HepG2 (cell line): ENCODE measurements around the gene POLR2M. TPM values are rescaled to one million over a fixed set of nuclear protein-coding genes. Genes with fewer than 3 reads are reported as not detected.

Source experiments
- ARID4A ChIP-seq: sonication (generic); formaldehyde crosslinking; IDR thresholded peaks from 2 replicates; pipeline ENCODE4 v1.5.0; 2020; ENCODE audit warnings: mild to moderate bottlenecking, missing genetic modification reagents, borderline replicate concordance
- HMG20B ChIP-seq: conservative IDR thresholded peaks from 2 replicates; pipeline ENCODE4 v1.6.1; 2016; ENCODE audit warnings: missing genetic modification reagents, missing compliant biosample characterization
- HNF1A ChIP-seq, 2 experiments: sonication (generic) in 1 of 2; formaldehyde crosslinking in 1 of 2; IDR thresholded peaks; 2 replicates each; pipeline versions ENCODE4 v1.4.0 to v1.6.1; 2016 to 2020; ENCODE audit warnings: borderline replicate concordance in 1 of 2, low read depth in 1 of 2, mild to moderate bottlenecking in 1 of 2, missing genetic modification reagents in 1 of 2
- KDM5A ChIP-seq: fragments of 200-600 bp; sonication (generic); IDR thresholded peaks from 2 replicates; pipeline ENCODE4 v1.7.0; 2018; ENCODE audit warnings: antibody characterized with exemption, mild to moderate bottlenecking, low read length, borderline replicate concordance
- MAFG ChIP-seq: sonication (generic); formaldehyde crosslinking; IDR thresholded peaks from 2 replicates; pipeline ENCODE4 v1.5.1; 2020; ENCODE audit warnings: mild to moderate bottlenecking, missing genetic modification reagents
- MXD4 ChIP-seq: IDR thresholded peaks from 2 replicates; pipeline ENCODE4 v1.6.1; 2016; ENCODE audit warnings: mild to moderate bottlenecking, missing biosample characterization, missing genetic modification reagents
- MZF1 ChIP-seq: sonication (generic); formaldehyde crosslinking; IDR thresholded peaks from 2 replicates; pipeline ENCODE4 v1.8.1; 2023; ENCODE audit warnings: mild to moderate bottlenecking, missing genetic modification reagents, borderline replicate concordance
- NCOA5 ChIP-seq: sonication (generic); formaldehyde crosslinking; IDR thresholded peaks from 2 replicates; pipeline ENCODE4 v1.4.0; 2020; ENCODE audit warnings: missing genetic modification reagents
- PHF8 ChIP-seq: sonication (generic); formaldehyde crosslinking; IDR thresholded peaks from 2 replicates; pipeline ENCODE4 v1.5.0; 2020; ENCODE audit warnings: missing genetic modification reagents
- POLR2A ChIP-seq, 2 experiments: IDR thresholded peaks; 2 replicates each; pipeline ENCODE4 v1.6.1; 2011; ENCODE audit warnings: low read depth in 2 of 2, low read length in 2 of 2, mild to moderate bottlenecking in 1 of 2, moderate library complexity in 1 of 2; ENCODE audit not compliant: insufficient read depth in 1 of 2
- SRY ChIP-seq: sonication (generic); formaldehyde crosslinking; IDR thresholded peaks from 2 replicates; pipeline ENCODE4 v1.8.0; 2022; ENCODE audit warnings: mild to moderate bottlenecking, missing genetic modification reagents
- TCF7 ChIP-seq: sonication (generic); IDR thresholded peaks from 2 replicates; pipeline ENCODE4 v1.6.1; 2016; ENCODE audit warnings: antibody characterized with exemption, low read depth
- TEF ChIP-seq: sonication (generic); formaldehyde crosslinking; IDR thresholded peaks from 2 replicates; pipeline ENCODE4 v1.5.0; 2020; ENCODE audit warnings: missing genetic modification reagents
- ZFP62 ChIP-seq: sonication (generic); formaldehyde crosslinking; IDR thresholded peaks from 2 replicates; pipeline ENCODE4 v1.4.0; 2020; ENCODE audit warnings: missing genetic modification reagents
- polyA plus RNA-seq, 8 experiments: library from polyadenylated mRNA; depleted of rRNA in 3 of 8; stranded (reverse) in 7 of 8; unstranded in 1 of 8; fragments of >200 nt; fragmentation: Illumina TruSeq in 4 of 8; extraction: Trizol in 4 of 8; gene quantifications; 2 replicates each; pipeline versions ENCODE4 v1.2.1 to v1.2.3, GENCODE V29; 2011 to 2016; ENCODE audit warnings: low read depth in 4 of 8, missing spikeins in 1 of 8, mixed read lengths in 1 of 8; ENCODE audit not compliant: insufficient read depth in 1 of 8
- total RNA-seq, 5 experiments: library from RNA; depleted of rRNA; stranded (reverse); fragments of >200 nt; fragmentation: Illumina TruSeq; extraction: Trizol; gene quantifications; 2 replicates each; pipeline ENCODE4 v1.2.3, GENCODE V29; 2016; ENCODE audit warnings: low read depth in 1 of 5
- TF ChIP-seq, protein P1 (sequence below): sonication (generic); formaldehyde crosslinking; conservative IDR thresholded peaks from 2 replicates; pipeline ENCODE4 v1.4.0; 2020; ENCODE audit warnings: missing genetic modification reagents

The POLR2M gene
- total and polyA plus RNA-seq, 2 of the 13 experiments (the other 11 are each of a cell fraction or from before 2014, with no cell fraction given), result 25.9 to 48.5 TPM

DNA sequence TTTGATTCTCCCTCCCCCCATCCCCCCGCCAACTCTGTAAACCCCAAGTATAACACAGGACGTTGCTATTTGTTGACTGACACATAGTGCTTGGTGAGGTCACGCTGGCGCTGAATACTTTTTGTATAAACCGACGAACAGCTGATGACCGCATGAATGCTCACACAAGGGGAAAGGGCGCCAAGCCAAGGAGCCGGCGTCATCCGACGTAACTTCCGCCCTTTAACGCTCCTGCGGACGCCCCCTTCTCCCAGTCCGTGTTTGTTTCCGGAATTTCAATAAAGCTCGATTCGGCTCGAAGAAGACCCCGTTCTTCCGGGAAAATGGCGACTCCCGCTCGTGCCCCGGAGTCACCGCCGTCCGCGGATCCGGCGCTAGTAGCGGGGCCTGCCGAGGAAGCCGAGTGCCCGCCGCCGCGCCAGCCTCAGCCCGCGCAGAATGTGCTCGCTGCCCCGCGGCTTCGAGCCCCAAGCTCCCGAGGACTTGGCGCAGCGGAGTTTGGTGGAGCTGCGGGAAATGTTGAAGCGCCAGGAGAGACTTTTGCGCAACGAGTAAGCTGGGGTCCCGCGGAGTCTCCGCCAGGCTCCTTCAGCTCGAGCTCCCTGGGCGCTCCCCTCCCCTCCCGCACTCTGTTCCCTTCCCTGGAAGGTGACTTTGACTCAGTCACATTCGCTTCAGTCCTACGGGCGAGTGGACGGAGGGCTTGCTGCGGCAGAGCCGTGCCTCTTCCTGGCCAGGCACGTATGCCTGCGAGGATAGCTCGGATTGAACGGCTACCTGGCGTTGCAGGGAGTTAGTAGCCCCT is at the start of gene POLR2M (continued):
- TF ChIP-seq HMG20B (CRISPR knock-in tag) (peak; percentile 40; the same call in 1 of the 2 replicates), MAFG (CRISPR knock-in tag) (no peak), POLR2A (IDR thresholded peaks at IDR 0.05; ENCODE audit: insufficient read depth in 1 of 2, low read depth in 2 of 2, low read length in 2 of 2) (peak in 1 of 2 experiments; percentile 66; a peak in 2 of 4 replicates), KDM5A (peak; percentile 65; the same call in 1 of the 2 replicates), TEF (CRISPR knock-in tag) (no peak; the same call in 1 of the 2 replicates), TCF7 (no peak), HNF1A (IDR thresholded peaks at IDR 0.05; ENCODE audit: low read depth) (no peak), HNF1A (CRISPR knock-in tag; IDR thresholded peaks at IDR 0.05; ENCODE audit: borderline replicate concordance) (peak; percentile 47; the same call in 1 of the 2 replicates), MXD4 (CRISPR knock-in tag) (no peak; the same call in 1 of the 2 replicates), ZFP62 (no peak), PHF8 (CRISPR knock-in tag) (peak; percentile 95), SRY (CRISPR knock-in tag) (peak; percentile 65), NCOA5 (CRISPR knock-in tag) (no peak), ARID4A (CRISPR knock-in tag) (peak; percentile 84; the same call in 1 of the 2 replicates), MZF1 (CRISPR knock-in tag) (no peak)
- TF ChIP-seq, protein P1, sequence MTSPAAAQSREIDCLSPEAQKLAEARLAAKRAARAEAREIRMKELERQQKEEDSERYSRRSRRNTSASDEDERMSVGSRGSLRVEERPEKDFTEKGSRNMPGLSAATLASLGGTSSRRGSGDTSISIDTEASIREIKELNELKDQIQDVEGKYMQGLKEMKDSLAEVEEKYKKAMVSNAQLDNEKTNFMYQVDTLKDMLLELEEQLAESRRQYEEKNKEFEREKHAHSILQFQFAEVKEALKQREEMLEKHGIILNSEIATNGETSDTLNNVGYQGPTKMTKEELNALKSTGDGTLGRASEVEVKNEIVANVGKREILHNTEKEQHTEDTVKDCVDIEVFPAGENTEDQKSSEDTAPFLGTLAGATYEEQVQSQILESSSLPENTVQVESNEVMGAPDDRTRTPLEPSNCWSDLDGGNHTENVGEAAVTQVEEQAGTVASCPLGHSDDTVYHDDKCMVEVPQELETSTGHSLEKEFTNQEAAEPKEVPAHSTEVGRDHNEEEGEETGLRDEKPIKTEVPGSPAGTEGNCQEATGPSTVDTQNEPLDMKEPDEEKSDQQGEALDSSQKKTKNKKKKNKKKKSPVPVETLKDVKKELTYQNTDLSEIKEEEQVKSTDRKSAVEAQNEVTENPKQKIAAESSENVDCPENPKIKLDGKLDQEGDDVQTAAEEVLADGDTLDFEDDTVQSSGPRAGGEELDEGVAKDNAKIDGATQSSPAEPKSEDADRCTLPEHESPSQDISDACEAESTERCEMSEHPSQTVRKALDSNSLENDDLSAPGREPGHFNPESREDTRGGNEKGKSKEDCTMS, result peak; percentile 33; the same call in 1 of the 2 replicates
